SH-SY5Y (cell line): ENCODE results near the gene ARHGEF6.

Experiments
- GATA2 ChIP-seq: IDR thresholded peaks from 2 replicates; pipeline ENCODE4 v1.6.1; 2011; ENCODE audit warnings: mild to moderate bottlenecking, low read depth, low read length
- GATA3 ChIP-seq: IDR thresholded peaks from 2 replicates; pipeline ENCODE4 v1.6.1; 2011; ENCODE audit warnings: low read depth, mild to moderate bottlenecking, low read length, moderate library complexity

ARHGEF6 gene

GRCh38 chrX:136802515-136802914 lies 21.8 kb upstream of the ARHGEF6 start:
- no peak for TF ChIP-seq GATA2
- TF ChIP-seq GATA3: no peak

DNA sequence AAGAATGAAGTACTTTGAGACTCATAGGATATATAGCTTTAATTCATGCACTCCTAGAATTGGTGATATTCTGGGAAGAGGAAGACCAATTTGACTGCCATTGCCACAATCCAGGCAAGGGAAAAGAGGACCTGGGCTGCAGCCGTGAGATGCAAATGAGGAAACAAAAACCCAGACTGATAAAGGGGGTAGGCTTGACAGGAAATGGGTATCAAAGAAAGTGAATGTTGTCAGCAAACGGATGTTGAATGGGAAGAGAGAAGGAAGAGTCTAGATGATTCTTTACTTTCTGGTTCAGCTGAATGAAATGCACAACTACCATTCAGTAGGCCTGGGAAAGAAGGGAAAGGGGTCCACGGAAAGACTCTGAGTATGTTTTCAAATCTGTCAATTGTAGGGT lies 17.1 kb upstream of the ARHGEF6 start:
- TF ChIP-seq GATA3: no peak
- TF ChIP-seq GATA2: no peak

- TF ChIP-seq GATA3: no peak
- no peak for TF ChIP-seq GATA2
Measured at GRCh38 chrX:136794080-136794479, 13.3 kb upstream of the ARHGEF6 start.

DNA sequence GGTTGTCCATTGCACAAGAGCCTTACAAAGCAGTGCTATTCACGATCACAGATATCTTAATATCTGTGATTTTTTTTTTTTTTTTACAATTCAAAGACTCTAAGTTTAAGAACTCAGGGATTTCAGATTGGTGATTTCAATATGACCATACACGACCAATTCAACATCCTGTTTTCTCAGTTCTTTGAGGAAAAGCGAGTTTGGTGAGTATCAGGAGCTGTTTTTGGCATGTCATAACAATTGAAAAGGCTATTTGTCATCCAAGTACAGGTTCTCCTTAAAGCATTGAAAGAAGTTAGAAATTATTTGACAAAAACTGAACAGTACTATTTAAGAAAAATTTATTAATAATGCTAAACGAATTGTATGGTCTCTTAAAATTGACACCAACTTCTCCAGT lies 9.1 kb upstream of the ARHGEF6 start:
- TF ChIP-seq GATA2: no peak
- no peak for TF ChIP-seq GATA3

DNA sequence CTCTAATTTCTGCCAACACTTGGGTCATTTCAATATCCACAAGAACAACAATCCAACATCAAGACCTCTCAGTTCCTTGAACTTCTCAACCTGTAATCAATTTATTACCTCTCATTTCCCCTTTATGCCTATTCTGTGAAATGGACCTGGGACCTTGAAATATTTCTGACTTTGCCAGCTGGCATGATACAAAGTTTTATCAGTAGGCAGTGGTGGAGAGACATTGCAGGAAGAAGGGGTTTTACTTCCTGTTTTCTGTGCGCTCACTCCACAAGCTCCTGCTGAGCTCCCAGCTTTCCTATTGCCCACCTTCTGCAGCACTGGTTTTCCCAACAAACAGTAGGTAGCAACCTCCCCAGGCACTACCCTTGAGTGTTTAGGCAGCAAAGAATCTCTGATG lies 3.5 kb upstream of the ARHGEF6 start:
- TF ChIP-seq GATA2 (no peak), GATA3 (no peak)

- TF ChIP-seq GATA3 (no peak), GATA2 (no peak)
Measured at GRCh38 chrX:136783159-136783558, 2.4 kb upstream of the ARHGEF6 start.

- TF ChIP-seq GATA2 (no peak), GATA3 (no peak)
Measured at GRCh38 chrX:136781180-136781797, 557 bp upstream of the ARHGEF6 start.

DNA sequence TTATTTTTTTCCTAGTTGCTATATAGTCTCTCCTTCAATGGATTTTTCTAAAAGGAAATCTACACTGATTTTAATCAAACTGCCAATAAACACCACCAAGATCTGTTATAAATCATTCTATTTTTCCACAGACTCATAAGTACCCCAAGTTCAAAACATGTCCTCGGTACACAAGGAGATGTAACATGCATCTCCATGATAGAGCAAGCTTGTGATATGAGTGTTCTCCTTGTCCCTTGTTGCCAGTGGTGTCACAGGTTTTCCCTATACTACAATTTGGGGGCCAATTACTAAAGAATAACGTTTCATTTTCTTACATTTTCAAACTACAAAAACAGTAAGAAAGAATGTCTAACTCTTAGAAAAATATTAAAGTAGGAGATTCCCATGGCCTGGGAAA lies 491 bp downstream of the ARHGEF6 start:
- TF ChIP-seq GATA2 (no peak), GATA3 (no peak)

GRCh38 chrX:136779346-136779781 lies 1.4 kb downstream of the ARHGEF6 start:
- TF ChIP-seq GATA3 (no peak), GATA2 (no peak)

DNA sequence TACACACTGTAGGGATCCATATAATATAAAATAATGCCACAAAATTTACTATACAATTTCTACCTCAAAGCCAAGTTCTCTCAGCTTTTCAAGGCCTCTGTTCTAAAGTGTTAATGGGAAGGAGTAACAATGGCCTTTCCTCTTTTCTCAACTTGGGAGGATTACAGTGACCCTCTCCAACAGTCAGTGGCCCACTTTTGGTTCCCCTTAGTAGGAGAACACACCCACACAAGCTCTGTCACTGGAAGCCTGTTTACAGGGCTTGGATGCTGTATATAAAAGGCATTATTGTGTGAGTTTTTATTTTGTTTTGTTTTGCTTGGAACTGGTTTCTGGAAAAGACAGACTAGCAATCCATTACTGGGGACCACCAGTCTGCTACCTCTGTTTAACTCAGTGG lies 1.8 kb downstream of the ARHGEF6 start:
- no peak for TF ChIP-seq GATA3

GRCh38 chrX:136778020-136778419 lies 2.7 kb downstream of the ARHGEF6 start:
- no peak for TF ChIP-seq GATA2
- TF ChIP-seq GATA3: no peak

- no peak for TF ChIP-seq GATA2
- TF ChIP-seq GATA3: no peak
Measured at GRCh38 chrX:136773648-136774047, 7.1 kb downstream of the ARHGEF6 start.

DNA sequence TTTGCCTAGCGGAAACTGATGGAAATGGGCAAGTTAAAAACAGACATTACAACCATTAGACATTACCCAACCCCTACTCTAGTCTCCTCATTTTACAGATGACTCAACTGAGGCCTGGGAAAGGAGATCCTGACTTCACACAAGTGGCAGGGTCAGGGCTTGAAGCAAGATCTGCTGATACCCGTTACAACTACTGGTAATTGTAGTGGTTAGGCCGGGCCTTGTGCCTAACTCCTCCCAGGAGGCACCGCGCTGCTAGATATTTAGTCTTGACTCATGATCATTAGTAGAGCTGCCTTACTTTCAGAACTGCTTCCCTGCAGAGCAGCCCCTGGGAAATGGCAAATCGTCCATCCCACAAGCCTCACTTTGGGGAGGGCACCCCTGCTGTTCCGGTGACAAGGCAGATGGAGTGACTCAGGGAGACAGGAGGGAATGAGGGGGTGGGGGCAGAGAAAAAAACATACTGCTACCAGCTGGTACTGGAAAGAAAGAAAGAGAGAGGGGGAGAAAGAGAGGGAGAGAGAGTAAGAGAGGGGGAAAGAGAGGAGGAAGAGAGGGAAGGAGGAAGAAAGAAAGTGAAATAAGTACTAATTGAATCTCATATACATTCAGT lies 12.2 kb downstream of the ARHGEF6 start:
- no peak for TF ChIP-seq GATA3
- TF ChIP-seq GATA2: no peak

DNA sequence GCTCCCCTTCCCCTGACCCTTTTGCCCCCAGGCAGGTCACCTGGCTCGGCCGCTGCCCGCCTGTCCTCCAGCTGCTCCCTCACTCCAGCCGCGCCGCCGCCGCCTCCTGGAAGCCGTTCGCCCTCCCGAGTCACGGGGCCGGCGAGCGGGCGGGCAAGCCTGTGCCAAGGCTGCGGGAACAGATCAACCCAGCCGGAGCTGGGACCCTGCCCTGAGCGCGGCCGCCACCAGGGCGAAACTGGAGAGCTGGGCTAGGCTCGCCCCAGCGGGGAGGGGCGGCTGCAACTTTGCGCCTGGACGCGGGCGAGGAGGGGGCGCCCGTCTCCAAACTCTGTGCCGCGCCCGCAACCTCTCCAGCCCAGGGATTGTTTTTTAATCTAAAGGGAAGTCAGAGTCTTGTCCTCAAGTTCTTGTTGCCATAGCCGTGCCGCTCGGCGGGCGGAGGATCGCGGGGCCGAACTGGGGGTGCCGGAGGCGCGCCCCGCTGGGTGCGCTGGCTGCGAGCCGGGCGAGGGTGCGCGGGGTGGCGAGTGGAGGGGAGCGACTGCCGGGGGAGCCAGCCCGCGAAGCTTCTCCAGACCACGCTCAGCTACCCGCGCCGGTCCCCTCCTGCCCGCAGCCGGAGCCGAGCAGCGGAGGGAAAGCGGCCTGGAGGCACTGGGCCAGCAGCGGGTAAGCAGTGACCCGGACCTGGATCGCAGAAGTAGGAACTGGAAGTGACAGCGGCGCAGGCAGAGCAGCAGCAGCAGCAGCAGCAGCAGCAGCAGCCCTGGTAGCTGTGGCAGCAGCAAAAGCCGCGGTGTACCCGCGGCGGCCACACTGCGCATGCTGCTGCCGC lies 13.4 kb downstream of the ARHGEF6 start:
- TF ChIP-seq GATA2 (no peak), GATA3 (no peak)

GRCh38 chrX:136766785-136767103 lies 14.0 kb downstream of the ARHGEF6 start:
- TF ChIP-seq GATA2 (no peak), GATA3 (no peak)
